CD8-positive, alpha-beta memory T cell (primary cell): Measurements from ENCODE around the gene CHST5. TPM values are rescaled to one million over a fixed set of nuclear protein-coding genes. Genes with fewer than 3 reads are reported as not detected.
A peak's percentile ranks its signal among the peaks of the same experiment; 100 is the strongest.
"Not testable (repeated sequence)": the region's sequence is repeated elsewhere in the genome, so short reads cannot be mapped to it uniquely, and the experiment has no call there.

ENCODE experiments used
- CTCF ChIA-PET: fragments of 350-600 bp; sonication (Branson Sonifier 250); formaldehyde crosslinking; loops from one replicate; lab custom pipeline; 2021; ENCODE audit warnings: antibody characterized with exemption; lab: Charles Lee
- POLR2A ChIA-PET: fragments of 350-600 bp; sonication (Branson Sonifier 250); formaldehyde crosslinking; loops from one replicate; lab custom pipeline; 2021; ENCODE audit warnings: antibody characterized with exemption; lab: Charles Lee
- DNase-seq, 5 donors: peaks; one replicate each; pipeline versions ENCODE4 v3.0.0 to v3.0.0-alpha.2; 2020 to 2022; ENCODE audit warnings: mixed read lengths in 1 of 5
- H3K27ac ChIP-seq: one replicate; pipeline ENCODE4 v1.7.0; 2013; ENCODE audit warnings: low read depth, mild to moderate bottlenecking, low read length, moderate library complexity
- H3K27me3 ChIP-seq: 2 replicates; pipeline ENCODE4 v1.7.0; 2013; ENCODE audit warnings: low read length, mild to moderate bottlenecking; ENCODE audit not compliant: insufficient read depth, poor library complexity, severe bottlenecking
- H3K36me3 ChIP-seq: 2 replicates; pipeline ENCODE4 v1.7.0; 2013; ENCODE audit warnings: mild to moderate bottlenecking, low read length, moderate library complexity; ENCODE audit not compliant: insufficient read depth
- H3K4me1 ChIP-seq: 2 replicates; pipeline ENCODE4 v1.7.0; 2013; ENCODE audit warnings: mild to moderate bottlenecking, low read length, moderate library complexity; ENCODE audit not compliant: insufficient read depth
- H3K4me3 ChIP-seq: 2 replicates; pipeline ENCODE4 v1.7.0; 2013; ENCODE audit warnings: mild to moderate bottlenecking, low read length
- H3K9me3 ChIP-seq: 2 replicates; pipeline ENCODE4 v1.7.0; 2013; ENCODE audit warnings: mild to moderate bottlenecking, low read length
- H3K27ac Mint-ChIP-seq, 8 donors: one replicate each; pipeline ENCODE4 v1.8.0; 2020 to 2021; ENCODE audit warnings: mixed read lengths in 8 of 8, mild to moderate bottlenecking in 6 of 8, inconsistent platforms in 3 of 8, moderate library complexity in 3 of 8
- H3K27me3 Mint-ChIP-seq, 2 donors: one replicate each; pipeline ENCODE4 v1.8.0; 2020 to 2021; ENCODE audit warnings: mixed read lengths in 2 of 2, mild to moderate bottlenecking in 1 of 2, moderate library complexity in 1 of 2
- H3K36me3 Mint-ChIP-seq, 3 donors: one replicate each; pipeline ENCODE4 v1.8.0; 2020 to 2021; ENCODE audit warnings: mixed read lengths in 3 of 3, inconsistent platforms in 1 of 3, mild to moderate bottlenecking in 1 of 3
- H3K4me1 Mint-ChIP-seq, 3 donors: one replicate each; pipeline ENCODE4 v1.8.0; 2020 to 2021; ENCODE audit warnings: mixed read lengths in 3 of 3, inconsistent platforms in 1 of 3, mild to moderate bottlenecking in 1 of 3
- H3K4me3 Mint-ChIP-seq, 7 donors: one replicate each; pipeline ENCODE4 v1.8.0; 2020 to 2021; ENCODE audit warnings: mixed read lengths in 7 of 7, mild to moderate bottlenecking in 6 of 7, moderate library complexity in 4 of 7, inconsistent platforms in 2 of 7
- H3K9me3 Mint-ChIP-seq, 5 donors: one replicate each; pipeline ENCODE4 v1.8.0; 2020 to 2022; ENCODE audit warnings: mixed read lengths in 5 of 5, mild to moderate bottlenecking in 3 of 5, moderate library complexity in 2 of 5, inconsistent platforms in 1 of 5
- polyA plus RNA-seq: library from polyadenylated mRNA; unstranded; fragments of 300-500 nt; fragmentation: Illumina TruSeq; gene quantifications from one replicate; pipeline ENCODE4 v1.2.3, GENCODE V29; 2021
- total RNA-seq, 2 experiments: library from RNA; stranded (reverse); gene quantifications; one replicate each; pipeline ENCODE4 v1.2.3, GENCODE V29; 2021

Gene CHST5
- total and polyA plus RNA-seq, 3 experiments from 2014 or later = not detected

DNA sequence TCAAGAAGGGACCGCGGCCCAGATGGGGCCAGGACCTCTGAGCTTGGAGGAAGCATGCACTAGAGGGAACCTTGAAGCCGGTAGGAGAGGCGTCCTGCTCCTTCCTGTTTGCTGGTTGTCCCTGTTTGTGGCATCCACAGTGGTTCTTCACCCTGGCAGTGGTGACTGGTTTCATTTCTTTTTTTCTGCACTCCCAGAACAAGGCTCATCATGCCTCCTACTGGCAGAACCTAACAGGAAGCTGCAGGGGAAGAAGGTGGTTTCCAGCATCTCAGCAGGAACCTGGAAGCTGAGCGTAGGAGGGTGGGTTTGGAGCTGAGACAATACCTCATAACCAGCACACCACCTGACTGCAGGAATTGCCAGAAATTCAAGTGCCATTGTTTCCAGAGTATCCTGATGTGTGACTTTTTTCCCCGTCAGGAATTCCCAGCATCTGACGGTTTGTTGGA is 14.3 kb upstream of the CHST5 start:
- Histone ChIP-seq H3K4me1 (peaks cover 2% of the 10 kb centered on the region), H3K27me3 (no peaks in the 10 kb centered on the region), H3K4me3 (no peak overlapping the region), H3K9me3 (no peaks in the 10 kb centered on the region), H3K27ac (no peak overlapping the region), H3K36me3 (no peaks in the 10 kb centered on the region)
- Mint-ChIP-seq H3K36me3 (peaks cover 0 to under 1% (median 0%) of the 10 kb centered on the region in 3 donors), H3K27me3 (peaks cover 0 to 5% of the 10 kb centered on the region in 2 donors), H3K4me1 (peaks cover 1 to 5% (median 2%) of the 10 kb centered on the region in 3 donors), H3K9me3 (no peaks in the 10 kb centered on the region), H3K4me3 (no peak overlapping the region), H3K27ac (no peak overlapping the region)
- peak in 1 of 5 donors; percentile 6 for DNase-seq
- CTCF ChIA-PET = interaction anchor here (0.7 to 1.0 kb wide), 4 partner anchors 9 to 71 kb away, joined by 3 to 4 read pairs (median 4); no protein-coding TSS in a partner anchor
- POLR2A ChIA-PET = interaction anchor here (1.3 kb wide), 1 partner anchor 73 kb away, joined by 3 read pairs; the partner anchor contains the start of gene ADAT1

DNA sequence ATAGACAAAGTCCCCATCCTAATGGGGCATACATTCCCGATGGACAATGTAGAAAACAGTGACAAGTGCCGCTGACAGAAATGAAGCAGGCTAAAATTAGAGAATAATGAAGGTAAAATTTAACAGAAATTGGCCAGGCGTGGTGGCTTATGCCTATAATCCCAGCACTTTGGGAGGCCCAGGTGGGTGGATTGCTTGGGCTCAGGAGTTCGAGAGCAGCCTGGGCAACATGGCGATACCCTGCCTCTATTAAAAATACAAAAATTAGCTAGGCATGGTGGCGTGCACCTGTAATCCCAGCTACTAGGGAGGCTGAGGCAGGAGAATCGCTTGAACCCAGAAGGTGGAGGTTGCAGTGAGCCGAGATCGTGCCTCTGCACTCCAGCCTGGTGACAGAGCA is 12.5 kb upstream of the CHST5 start:
- DNase-seq, H3K36me3 Mint-ChIP-seq, H3K27ac ChIP-seq, H3K9me3 Mint-ChIP-seq, H3K27me3 ChIP-seq, H3K4me1 ChIP-seq, H3K27me3 Mint-ChIP-seq, POLR2A ChIA-PET, H3K27ac Mint-ChIP-seq, H3K36me3 ChIP-seq, H3K9me3 ChIP-seq, H3K4me3 Mint-ChIP-seq, H3K4me3 ChIP-seq, H3K4me1 Mint-ChIP-seq: not testable (repeated sequence)
- CTCF ChIA-PET = interaction anchor here (1.2 kb wide), 1 partner anchor 32 kb away, joined by 3 read pairs; no protein-coding TSS in a partner anchor

- no peak for DNase-seq
- CTCF ChIA-PET = no interaction called here
- Mint-ChIP-seq H3K36me3 (peaks cover 0 to 3% (median 0%) of the 10 kb centered on the region in 3 donors), H3K27ac (no peak overlapping the region), H3K4me1 (no peaks in the 10 kb centered on the region), H3K9me3 (no peaks in the 10 kb centered on the region), H3K27me3 (peaks cover 0 to 5% of the 10 kb centered on the region in 2 donors), H3K4me3 (no peak overlapping the region)
- Histone ChIP-seq H3K4me3 (no peak overlapping the region), H3K27ac (no peak overlapping the region), H3K27me3 (no peaks in the 10 kb centered on the region), H3K9me3 (no peaks in the 10 kb centered on the region), H3K36me3 (no peaks in the 10 kb centered on the region), H3K4me1 (no peaks in the 10 kb centered on the region)
- POLR2A ChIA-PET = no interaction called here
These were observed 10.4 kb upstream of the CHST5 start for GRCh38 chr16:75546293-75546692.

DNA sequence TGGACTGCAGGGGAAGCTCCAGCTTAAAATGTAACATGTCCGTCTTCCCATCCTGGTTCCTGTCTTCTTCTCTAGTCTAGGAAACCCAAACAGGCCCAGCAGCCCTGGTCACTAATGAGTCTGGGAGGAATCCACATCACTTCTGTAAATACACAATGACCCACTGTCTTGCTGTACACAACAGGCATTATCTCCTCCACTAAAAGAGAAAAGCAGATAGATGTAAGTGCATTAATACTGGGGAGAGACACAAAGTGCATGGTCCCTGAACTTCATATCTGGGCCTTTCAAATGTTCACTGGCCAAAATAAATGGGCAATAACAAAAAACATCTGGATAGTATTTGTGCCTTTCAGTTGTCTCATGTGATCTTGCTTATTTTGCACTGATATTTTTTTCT is 10.0 kb upstream of the CHST5 start:
- H3K4me3 ChIP-seq, H3K9me3 Mint-ChIP-seq, H3K36me3 ChIP-seq, H3K27me3 ChIP-seq, H3K4me3 Mint-ChIP-seq, H3K27me3 Mint-ChIP-seq, H3K9me3 ChIP-seq, H3K36me3 Mint-ChIP-seq, CTCF ChIA-PET, H3K4me1 ChIP-seq, H3K27ac ChIP-seq, H3K27ac Mint-ChIP-seq, POLR2A ChIA-PET, DNase-seq, H3K4me1 Mint-ChIP-seq: not testable (repeated sequence)

- DNase-seq, H3K4me1 Mint-ChIP-seq, H3K4me3 Mint-ChIP-seq, H3K4me1 ChIP-seq, POLR2A ChIA-PET, H3K27ac Mint-ChIP-seq, H3K27ac ChIP-seq, H3K36me3 Mint-ChIP-seq, H3K9me3 Mint-ChIP-seq, H3K36me3 ChIP-seq, H3K4me3 ChIP-seq, H3K27me3 ChIP-seq, H3K27me3 Mint-ChIP-seq, H3K9me3 ChIP-seq: not testable (repeated sequence)
- CTCF ChIA-PET = interaction anchor here (1.0 kb wide), 1 partner anchor 25 kb away, joined by 4 read pairs; no protein-coding TSS in a partner anchor
These were observed 6.6 kb upstream of the CHST5 start for GRCh38 chr16:75542462-75542861.

- Mint-ChIP-seq H3K9me3 (no peaks in the 10 kb centered on the region), H3K36me3 (peaks cover 0 to 3% (median 0%) of the 10 kb centered on the region in 3 donors), H3K4me3 (no peak overlapping the region), H3K27ac (no peak overlapping the region), H3K4me1 (no peaks in the 10 kb centered on the region), H3K27me3 (no peaks in the 10 kb centered on the region)
- Histone ChIP-seq H3K4me3 (no peak overlapping the region), H3K27ac (no peak overlapping the region), H3K4me1 (no peaks in the 10 kb centered on the region), H3K36me3 (no peaks in the 10 kb centered on the region), H3K27me3 (no peaks in the 10 kb centered on the region), H3K9me3 (no peaks in the 10 kb centered on the region)
- no peak for DNase-seq
- POLR2A ChIA-PET = no interaction called here
- CTCF ChIA-PET = interaction anchor here (1.0 kb wide), 1 partner anchor 9 kb away, joined by 3 read pairs; no protein-coding TSS in a partner anchor
These were observed 5.3 kb upstream of the CHST5 start for GRCh38 chr16:75541236-75541635.

DNA sequence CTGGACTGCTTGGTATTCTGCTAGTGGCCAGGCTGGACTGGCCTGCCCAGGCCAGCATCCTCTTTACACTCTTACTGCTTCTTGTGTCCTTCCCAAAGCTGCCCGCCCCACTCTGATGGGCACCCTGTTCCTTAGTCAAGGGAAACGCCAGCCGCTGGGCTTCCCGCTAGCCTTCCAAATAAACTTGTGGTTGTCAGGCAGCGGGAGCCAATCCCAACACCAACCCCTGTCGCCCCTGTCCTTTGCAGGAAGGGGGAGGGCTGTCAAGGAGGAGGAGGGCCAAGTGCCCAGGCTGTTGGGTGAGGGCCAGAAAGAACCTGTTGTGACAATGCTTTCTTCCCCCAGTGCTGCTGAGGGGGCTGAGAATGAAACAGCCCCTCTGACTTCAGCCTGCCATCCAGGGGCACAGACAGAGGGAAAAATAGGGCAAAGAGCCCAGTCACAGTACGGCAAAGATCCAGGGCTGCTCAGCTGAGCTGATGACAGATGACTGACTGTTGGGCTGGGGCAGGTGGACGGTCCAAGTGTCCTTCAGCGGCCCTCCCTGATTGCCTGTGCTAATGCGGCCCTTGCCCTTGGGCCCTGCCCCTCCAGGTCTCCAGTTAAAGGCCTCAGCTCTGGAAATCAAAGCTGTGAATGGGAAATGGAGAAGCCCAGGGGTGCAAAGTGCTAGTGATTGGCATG is 3.1 kb upstream of the CHST5 start:
- H3K4me1 Mint-ChIP-seq, H3K27ac ChIP-seq, H3K4me3 ChIP-seq, H3K9me3 ChIP-seq, H3K9me3 Mint-ChIP-seq, H3K27me3 Mint-ChIP-seq, H3K27ac Mint-ChIP-seq, H3K27me3 ChIP-seq, CTCF ChIA-PET, H3K4me3 Mint-ChIP-seq, POLR2A ChIA-PET, H3K4me1 ChIP-seq, H3K36me3 ChIP-seq, DNase-seq, H3K36me3 Mint-ChIP-seq: not testable (repeated sequence)

DNA sequence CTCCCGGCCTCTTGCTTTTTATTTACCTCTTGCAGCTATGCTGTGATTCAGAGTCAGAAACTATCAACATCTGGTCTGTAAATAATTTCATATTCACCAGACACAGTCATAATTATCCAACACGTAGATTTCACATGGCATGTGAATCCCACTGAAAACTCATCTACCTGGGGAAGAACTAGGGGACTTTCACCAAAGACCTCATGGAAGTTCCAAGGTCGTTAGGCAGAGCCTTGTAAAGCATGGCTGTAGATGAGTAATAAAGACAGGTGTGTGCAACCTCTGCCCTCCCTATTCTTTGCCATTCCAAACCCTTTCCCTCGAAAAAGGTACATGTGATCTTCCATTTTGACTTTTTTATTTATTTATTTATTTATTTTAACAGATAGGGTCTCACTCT is 1.9 kb upstream of the CHST5 start:
- Histone ChIP-seq H3K4me3 (no peak overlapping the region), H3K36me3 (no peaks in the 10 kb centered on the region), H3K27ac (no peak overlapping the region), H3K9me3 (no peaks in the 10 kb centered on the region), H3K4me1 (no peaks in the 10 kb centered on the region), H3K27me3 (no peaks in the 10 kb centered on the region)
- POLR2A ChIA-PET = no interaction called here
- CTCF ChIA-PET = interaction anchor here (1.2 kb wide), 1 partner anchor 21 kb away, joined by 6 read pairs; no protein-coding TSS in a partner anchor
- Mint-ChIP-seq H3K9me3 (no peaks in the 10 kb centered on the region), H3K27me3 (no peaks in the 10 kb centered on the region), H3K36me3 (no peaks in the 10 kb centered on the region), H3K4me1 (no peaks in the 10 kb centered on the region), H3K27ac (no peak overlapping the region), H3K4me3 (no peak overlapping the region)
- no peak for DNase-seq
